COLO668 (cell line): ENCODE data around the gene CANX.
A peak's percentile ranks its signal among the peaks of the same experiment; 100 is the strongest.
"Not testable (repeated sequence)": the region's sequence is repeated elsewhere in the genome, so short reads cannot be mapped to it uniquely, and the experiment has no call there.

Source experiments
- DNase-seq: peaks from one replicate; lab custom pipeline; 2025; ENCODE audit not compliant: unreplicated experiment; lab: John Stamatoyannopoulos, UW

Gene CANX

DNA sequence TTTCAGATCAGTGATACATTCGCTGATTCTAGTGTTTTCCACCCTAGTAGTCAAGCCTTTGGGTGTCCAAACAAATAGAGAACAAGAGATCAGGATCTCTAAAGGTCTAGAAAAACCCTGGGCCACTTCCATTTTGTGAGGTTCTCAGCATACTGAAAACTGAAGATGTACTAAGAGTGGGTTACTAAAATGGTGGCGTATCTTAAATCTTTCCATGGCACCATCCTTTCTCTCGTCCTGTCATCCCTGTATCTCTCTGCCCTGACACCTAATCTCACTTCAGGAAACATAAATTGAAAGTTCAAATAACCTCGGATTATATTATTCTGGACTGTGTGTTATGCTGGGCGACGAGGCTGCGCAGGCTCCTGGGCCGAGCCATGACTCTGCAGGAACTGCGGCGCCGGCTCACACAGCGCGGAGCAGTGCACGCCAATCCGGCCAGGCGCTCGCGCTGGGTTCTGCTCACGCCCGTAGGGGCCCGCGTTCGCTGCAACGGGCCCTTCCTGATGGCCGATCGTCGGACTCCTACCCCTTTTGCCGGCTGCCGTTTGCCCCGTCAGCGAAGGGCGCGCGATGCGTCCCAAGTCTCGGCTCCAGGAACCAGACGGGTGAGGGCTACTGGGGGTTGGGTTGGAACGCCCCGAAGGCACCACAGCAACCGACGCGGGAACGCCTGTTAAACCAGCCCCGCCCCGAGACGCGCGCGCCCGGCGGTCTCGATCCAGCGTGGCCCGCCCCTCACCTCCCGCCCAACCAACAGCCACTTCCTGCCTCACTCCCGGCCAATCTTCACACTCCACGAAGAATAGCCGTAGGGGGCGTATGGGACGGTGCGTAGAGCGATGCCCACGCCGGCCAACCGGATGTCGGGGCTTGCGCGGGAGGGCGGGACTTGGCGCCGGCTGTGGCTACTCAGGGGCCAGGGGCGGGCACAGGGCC lies 503 bp upstream of the CANX start:
- DNase-seq: peak; percentile 96

DNA sequence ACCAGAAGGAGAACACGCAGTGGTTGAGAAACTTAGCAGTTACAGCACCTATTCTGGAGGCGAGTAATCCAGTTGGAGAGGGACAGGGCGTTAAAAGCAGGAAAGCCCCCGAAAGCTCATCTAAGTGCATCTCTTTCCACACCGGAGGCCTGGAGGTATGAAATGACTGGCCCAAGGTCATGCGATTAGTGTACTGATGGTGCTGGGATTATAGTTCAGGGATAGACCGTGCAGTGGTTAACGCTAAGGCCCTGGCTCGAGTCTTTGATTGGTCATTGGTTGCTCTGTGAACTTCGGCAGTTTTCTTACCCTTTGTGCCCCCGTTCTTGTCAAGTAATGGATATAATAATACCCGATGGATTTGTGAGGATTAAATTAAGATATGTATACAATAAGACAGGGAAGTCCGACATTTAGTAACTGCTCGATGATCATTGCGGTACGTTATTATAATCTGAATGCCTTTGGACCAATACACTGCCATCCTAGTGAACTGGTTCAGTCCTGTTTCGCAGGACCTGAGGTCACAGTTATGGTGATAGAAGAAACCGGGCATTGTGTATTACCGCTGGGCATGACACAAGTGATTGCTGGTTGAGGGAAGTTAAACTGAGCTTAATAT lies 960 bp downstream of the CANX start:
- DNase-seq: peak; percentile 7

DNA sequence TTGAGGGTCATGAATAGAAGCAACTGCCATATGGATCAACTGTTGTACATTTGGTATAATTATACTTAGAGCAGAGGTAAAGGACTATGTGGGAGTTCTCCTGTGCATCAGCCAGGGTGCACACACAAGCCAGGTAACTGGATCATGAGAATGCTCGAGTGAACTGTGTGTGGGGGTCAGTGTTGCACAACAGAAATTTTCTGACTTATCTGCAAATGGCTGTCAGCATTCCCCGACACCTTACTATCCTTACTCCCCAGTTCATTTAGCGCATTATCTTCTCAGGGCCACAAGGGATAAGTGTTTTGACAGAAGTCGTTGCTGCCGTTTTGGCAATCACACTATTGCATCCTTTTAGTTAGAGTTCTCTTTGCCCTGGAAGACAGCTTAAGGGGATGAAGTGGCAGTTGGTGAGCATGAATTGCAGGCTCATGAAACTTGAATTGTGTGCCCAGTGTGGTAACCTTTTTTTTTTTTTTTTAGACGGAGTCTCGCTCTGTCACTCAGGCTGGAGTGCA lies 1.7 kb downstream of the CANX start:
- no peak for DNase-seq

DNA sequence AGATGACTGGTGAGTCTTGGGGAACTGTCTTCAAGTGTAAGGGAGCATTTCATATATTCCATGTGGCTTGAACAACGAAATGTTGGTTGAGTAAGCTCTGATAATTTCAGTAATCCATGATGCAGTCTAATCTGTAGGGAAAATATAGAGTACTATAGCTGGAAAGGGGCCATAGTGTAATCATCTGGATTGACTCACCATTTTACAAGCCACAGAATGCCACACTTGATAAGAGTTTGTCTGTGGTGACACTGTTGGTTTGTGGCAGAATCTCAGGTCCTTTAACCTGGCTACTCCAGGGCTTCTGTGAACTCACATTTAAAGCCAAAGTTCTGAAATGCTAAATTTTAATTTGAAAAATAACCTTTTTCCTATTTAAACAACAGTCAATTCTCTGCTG lies 17.5 kb downstream of the CANX start:
- DNase-seq: no peak

DNA sequence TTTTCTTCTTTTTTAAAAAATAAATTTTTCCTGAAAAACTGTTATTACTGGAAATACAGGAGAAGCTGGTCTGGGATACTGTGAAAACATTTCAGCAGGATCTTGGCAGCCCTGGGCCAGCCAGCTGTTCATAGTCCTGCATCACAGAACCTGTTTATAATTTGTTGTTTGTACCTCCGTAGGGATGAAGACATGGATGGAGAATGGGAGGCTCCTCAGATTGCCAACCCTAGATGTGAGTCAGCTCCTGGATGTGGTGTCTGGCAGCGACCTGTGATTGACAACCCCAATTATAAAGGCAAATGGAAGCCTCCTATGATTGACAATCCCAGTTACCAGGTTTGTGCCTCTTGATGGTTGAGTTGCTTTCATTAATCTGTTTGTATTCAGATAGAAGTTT lies 21.5 kb downstream of the CANX start:
- no peak for DNase-seq

DNA sequence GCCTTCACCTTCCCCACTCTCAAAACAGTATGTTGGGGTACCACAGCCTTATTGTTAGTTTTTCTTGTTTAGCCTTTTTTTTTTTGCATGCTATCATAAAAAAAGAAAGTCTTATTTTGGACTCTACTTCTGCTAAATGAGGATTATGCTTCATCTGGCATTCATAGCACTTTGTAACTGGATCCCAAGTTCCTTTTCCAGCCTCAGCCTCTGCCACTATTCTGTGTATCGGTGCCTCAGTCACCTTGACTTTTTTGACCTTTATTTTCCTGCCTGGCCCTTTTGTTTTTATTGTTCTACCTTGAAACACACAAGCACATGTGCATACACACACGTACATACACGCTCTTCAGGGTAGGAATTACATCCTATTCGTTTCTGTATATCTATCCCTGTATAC lies 25.4 kb downstream of the CANX start:
- DNase-seq: no peak

DNA sequence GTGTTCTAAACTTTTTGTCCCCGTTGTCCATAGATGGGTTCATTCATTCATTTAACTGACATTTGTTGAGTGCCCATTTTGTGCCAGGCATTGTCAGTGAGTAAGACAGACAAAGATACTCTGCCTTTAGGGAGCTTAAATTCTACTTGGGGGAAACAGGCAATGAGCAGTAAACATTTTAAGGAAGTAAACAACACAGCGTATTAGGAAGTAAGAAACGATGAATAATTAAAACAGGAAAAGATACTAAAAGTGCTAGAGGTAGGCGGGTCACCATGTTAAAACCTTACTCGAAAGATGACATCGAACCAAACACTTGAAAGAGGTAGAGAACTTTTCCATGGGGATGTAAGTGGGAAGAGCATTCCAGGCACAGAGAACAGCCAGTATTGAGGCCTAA lies 28.3 kb downstream of the CANX start:
- no peak for DNase-seq

DNA sequence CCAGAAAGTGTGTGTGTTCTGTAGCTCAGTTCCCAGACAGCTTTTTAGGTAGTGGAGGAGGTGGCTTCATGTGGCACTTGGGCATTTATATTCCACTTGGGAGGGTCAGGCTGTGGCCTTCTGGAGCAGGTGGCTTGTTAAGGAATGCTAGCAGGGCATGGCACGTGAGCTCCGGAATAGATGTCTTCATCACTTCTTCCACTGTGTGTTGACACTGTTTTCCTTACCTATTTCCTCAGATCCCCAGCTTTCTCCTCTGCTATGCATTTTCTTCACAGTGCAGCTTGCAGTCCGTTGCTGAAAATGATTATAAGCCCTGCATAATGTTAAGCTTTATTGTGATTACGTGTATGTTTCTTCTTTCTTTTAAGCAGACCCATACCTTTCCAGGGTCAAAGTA lies 30.5 kb downstream of the CANX start:
- no peak for DNase-seq

DNA sequence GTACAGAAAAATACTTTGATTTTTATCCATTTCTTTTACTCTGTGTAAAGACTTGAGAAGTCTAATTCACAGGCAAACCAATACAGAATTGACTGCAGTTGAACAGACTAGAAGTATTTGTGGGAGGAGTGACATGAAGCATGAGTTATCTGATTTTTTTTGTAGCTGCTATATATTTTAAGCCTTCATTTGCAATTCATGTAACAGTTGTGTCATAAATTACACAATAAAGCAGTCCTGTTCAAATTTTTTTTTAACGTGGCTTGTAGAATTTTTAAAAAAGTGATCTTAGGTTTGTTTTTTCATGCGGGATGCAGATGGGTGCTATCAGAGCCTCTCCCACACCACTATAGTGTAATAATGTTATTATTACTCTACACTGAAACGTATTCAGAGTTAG lies 31.0 kb downstream of the CANX start:
- no peak for DNase-seq

DNA sequence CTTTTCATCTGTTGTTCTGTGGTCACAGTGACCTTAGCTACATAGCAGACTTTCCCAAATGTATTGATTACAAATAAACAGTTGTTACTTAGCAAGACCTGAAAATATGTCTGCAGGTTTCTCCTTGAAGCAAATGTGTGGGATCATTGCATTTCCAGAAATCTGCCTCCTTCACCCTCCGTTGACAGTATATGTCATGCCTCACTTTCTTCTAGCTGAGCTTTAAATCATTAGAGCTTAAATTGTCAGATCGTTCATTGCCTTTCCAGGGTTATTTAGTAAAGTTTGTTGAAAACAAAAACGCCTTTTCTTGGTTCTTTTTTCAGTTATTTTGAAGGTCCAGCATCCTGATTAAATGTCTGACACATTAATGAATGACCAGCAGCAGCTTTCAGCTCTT lies 31.6 kb downstream of the CANX start:
- DNase-seq: no peak

DNA sequence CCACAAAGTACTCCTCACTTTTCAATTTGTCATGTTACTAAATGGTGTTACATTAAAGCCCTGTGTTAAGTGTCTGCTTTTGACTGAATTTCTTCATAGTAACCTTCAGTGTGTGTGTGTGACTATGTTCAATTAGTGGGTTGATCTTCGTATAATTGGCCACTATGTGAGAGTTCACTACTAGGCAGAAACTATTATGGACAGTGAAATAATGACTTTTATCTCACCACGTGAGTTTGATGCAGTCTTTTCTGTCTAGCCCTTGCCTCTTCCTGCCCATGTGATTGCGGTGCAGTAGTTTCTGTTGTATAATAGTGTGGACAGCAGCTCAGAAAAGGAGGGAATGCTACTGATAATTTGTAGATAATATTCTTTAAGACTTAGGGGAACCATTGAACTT lies 32.1 kb downstream of the CANX start:
- DNase-seq: no peak

DNA sequence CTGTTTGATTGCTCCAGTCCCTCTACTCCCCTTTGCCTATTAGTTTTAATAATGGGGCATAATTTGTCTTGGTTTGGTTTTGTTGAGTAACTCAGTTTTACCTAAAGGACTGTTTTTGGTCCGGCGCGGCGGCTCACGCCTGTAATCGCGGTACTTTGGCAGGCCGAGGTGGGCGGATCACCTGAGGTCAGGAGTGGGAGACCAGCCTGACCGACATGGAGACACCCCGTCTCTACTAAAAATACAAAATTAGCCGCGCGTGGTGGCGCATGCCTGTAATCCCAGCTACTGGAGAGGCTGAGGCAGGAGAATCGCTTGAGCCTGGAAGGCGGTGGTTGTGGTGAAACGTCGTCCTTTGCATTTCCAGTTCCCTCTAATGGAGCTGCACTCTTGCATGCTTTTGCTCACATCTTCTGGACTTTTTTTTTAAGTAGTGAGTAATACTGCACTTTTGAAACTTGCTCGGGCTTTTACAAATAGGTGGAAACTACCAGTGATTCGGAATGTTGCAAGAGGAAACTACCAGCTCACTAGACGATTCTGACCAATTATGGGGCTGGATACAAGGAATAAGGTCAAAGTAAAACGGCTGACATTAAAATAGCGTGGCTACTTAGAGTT lies 33.1 kb downstream of the CANX start:
- peak; percentile 0 for DNase-seq

DNA sequence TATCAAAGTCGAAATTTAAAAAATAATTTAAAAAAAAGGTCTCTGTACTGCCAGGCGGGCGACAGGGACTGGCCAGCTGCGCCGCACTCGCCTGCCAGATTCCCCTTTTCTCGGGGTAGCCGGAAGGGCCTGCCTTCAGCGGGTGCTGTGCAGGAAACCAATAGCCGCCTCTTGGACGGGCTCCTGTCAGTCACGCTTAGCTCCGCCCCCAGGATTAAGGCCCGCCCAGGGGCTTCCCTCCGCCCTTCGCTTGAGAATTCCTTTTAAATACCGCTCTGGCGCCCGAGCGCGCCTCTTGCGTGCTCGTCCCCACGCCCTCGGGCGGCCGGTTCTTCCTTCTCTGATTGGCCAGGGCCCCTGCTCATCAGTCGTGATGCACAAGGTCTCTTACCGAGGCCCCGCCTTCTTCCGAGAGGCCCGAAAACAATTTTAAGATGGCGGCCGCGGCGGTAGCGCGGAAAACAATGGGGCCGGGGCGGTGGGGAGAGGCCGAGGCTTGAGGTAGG lies 33.7 kb downstream of the CANX start, which contains the start of gene MAML1:
MAML1 (plus strand) TSS at position 411 of the 506 bp plus-strand sequence. CDS start 291 bp downstream, outside the sequence.
- peak; percentile 98 for DNase-seq

DNA sequence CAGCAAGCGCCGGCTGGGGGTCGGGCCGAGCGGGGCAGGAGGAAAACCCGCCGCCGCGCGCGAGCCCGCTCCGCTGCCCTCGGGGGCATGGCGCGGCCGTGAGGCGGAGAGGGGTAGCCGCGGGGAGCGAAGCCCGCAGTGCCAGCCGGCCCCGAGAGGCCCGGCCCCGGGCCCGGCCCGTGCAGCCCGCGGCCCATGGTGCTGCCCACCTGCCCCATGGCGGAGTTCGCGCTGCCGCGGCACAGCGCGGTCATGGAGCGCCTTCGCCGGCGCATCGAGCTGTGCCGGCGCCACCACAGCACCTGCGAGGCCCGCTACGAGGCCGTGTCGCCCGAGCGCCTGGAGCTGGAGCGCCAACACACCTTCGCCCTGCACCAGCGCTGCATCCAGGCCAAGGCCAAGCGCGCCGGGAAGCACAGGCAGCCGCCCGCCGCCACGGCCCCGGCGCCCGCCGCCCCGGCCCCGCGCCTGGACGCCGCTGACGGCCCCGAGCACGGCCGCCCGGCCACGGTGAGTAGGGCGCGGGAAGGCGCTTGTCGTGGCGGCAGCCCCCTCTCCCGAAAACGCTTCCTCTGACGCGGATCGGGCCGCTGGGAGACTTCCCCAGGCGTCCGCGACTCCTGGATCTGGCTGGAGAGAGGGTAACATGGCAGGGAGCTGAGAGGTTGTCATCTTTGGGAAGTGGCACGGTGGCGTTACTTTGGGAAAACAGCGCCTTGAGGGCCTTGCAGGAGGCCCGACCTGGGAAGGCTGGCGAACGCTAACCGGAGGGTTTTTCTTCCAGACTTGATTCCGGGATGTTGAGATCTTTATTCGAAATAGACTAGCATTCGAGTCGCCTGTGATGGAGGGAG lies 34.4 kb downstream of the CANX start:
- peak; percentile 53 for DNase-seq

DNA sequence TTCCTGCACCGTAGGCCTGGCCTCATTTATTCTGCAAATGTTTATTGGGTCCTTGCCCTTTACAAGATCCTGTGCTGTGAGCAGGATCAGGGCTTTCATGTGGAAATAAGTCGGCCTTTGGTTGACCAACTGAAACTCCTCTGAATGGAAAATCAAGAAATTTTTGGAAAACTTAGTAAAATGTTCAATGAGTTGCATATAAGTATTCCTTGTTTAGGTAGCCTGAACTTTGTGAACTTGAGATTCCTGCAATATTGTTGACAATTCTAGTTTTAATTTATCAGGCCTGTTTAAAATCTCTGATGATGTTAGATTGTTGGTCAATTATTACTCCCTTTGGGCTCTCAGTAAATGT lies 35.0 kb downstream of the CANX start:
- no peak for DNase-seq

DNA sequence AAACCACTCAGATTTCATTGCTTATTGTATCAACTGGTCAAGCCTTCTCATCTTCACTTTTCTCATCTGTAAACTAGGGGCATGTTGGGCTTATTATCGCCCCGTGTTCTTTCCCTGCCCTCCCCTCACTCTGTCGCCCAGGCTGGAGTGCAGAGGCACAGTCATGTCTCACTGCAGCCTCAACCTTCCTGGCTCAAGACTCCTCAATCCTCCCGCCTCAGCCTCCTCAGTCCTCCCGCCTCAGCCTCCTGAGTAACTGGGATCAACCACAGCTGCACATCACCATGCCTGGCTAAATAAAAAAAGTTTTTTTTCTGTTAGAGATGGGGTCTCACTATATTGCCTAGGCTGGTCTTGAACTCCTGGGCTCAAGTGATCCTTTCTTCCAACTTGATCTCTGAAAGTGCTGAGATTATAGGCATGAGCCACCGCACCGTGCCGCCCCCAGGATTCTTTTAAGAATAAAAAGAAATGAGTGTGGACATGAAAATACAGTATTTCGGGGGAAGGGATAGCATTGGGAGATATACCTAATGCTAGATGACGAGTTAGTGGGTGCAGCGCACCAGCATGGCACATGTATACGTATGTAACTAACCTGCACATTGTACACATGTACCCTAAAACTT lies 35.9 kb downstream of the CANX start:
- no peak for DNase-seq

DNA sequence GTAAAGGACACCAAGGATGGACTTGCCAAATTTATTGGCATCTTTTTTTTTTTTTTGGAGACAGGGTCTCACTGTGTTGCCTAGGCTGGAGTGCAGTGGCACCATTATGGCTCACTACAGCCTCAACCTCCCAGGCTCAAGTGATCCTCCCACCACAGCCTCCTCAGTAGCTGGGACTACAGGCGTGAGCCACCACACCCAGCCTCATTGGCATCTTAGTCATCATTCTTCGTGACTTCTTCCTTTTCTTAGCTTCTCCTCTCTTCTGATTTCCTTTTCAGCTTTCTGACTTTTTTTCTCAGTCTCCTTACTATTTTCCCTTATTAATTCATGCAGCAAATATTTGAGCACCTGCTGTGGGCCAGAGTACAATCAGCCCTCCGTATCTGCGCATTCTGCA lies 40.0 kb downstream of the CANX start:
- no peak for DNase-seq

DNA sequence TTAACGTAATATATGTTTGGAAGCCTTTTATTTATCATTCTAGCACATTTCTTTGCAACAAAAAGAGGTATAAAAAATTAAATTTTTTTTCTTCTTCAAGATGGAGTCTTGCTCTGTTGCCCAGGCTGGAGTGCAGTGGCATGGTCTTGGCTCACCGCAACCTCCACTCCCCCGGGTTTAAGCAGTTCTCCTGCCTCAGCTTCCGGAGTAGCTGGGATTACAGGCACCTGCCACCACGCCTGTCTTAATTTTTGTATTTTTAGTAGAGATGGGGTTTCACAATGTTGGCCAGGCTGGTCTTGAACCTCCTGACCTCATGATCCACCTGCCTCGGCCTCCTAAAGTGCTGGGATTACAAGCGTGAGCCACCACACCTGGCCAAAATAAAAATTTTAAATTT lies 45.3 kb downstream of the CANX start:
- not testable (repeated sequence) for DNase-seq

DNA sequence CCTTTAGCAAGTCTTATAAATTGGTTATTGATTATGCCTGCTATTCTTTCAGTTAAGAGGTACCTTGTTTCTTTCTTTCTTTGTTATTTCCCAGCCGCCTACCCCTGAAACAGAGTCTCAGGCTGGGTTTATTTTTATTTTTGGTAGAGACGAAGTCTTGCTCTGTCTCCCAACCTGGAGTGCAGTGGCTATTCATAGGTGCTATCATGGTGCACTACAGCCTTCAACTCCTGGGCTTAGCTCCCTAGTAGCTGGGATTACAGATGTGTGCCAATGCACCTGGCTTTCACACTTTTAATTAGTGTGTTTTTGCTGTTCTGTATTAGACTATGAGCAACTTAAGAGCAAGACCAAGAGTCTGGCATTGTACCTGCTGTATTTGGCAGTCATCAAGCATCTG lies 48.1 kb downstream of the CANX start:
- no peak for DNase-seq

DNA sequence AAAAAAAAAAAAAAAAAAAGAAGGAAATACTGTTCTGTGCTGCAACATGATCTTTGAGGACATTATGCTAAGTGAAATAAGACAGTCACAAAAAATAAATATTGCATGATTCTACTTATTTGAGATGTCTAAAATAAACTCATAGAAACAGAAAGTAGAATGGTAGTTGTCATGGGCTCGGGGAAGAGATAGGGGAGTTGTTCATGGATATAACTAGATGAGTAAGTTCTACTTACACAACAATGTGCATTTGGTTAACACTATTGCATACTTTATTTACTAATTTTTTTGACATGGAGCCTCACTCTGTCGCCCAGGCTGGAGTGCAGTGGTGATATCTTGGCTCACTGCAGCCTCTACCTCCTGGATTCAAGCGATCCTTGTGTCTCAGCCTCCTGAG lies 49.0 kb downstream of the CANX start:
- DNase-seq: no peak
